GM23338 (cell line): ENCODE data around the gene LARGE1. TPM values are rescaled to one million over a fixed set of nuclear protein-coding genes. Genes with fewer than 3 reads are reported as not detected.

Source experiments
- ATAC-seq: fragments of 200-7000 bp; cut with Tn5 transposase; 3 replicates; pipeline ENCODE4 v1.9.1; 2020
- DNase-seq: peaks from one replicate; pipeline ENCODE4 v3.0.0-alpha.2; 2015; ENCODE audit warnings: low spot score
- H2AFZ ChIP-seq: fragments of 200-600 bp; sonication (generic); 2 replicates; pipeline ENCODE4 v1.8.0; 2016; ENCODE audit warnings: antibody characterized with exemption, mild to moderate bottlenecking, moderate library complexity
- H3F3A ChIP-seq: fragments of 200-600 bp; sonication (generic); replicated peaks from 2 replicates; pipeline ENCODE4 v1.8.0; 2017; ENCODE audit warnings: antibody characterized with exemption, mixed run types, low read depth
- H3K27ac ChIP-seq: fragments of 200-600 bp; sonication (generic); 2 replicates; pipeline ENCODE4 v1.6.1; 2016; ENCODE audit warnings: low read depth
- H3K27me3 ChIP-seq: fragments of 200-600 bp; sonication (generic); 2 replicates; pipeline ENCODE4 v1.8.0; 2016; ENCODE audit warnings: mild to moderate bottlenecking, mixed run types, moderate library complexity; ENCODE audit not compliant: insufficient read depth
- H3K36me3 ChIP-seq: fragments of 200-600 bp; sonication (generic); 2 replicates; pipeline ENCODE4 v1.8.0; 2016; ENCODE audit warnings: mild to moderate bottlenecking; ENCODE audit not compliant: insufficient read depth
- H3K4me1 ChIP-seq: fragments of 200-600 bp; sonication (generic); 2 replicates; pipeline ENCODE4 v1.8.0; 2016; ENCODE audit warnings: mild to moderate bottlenecking, moderate library complexity; ENCODE audit not compliant: insufficient read depth
- H3K4me2 ChIP-seq: fragments of 200-600 bp; sonication (generic); 2 replicates; pipeline ENCODE4 v1.7.1; 2017; ENCODE audit warnings: mixed run types
- H3K4me3 ChIP-seq: fragments of 200-600 bp; sonication (generic); 2 replicates; pipeline ENCODE4 v1.6.1; 2016; ENCODE audit warnings: mixed run types
- H3K79me2 ChIP-seq: fragments of 200-600 bp; sonication (generic); replicated peaks from 2 replicates; pipeline ENCODE4 v1.8.0; 2017; ENCODE audit warnings: mild to moderate bottlenecking; ENCODE audit not compliant: insufficient read depth
- H3K9me2 ChIP-seq: fragments of 200-600 bp; sonication (generic); 2 replicates; pipeline ENCODE4 v1.8.0; 2017; ENCODE audit not compliant: insufficient read depth
- H4K20me1 ChIP-seq: fragments of 200-600 bp; sonication (generic); replicated peaks from 2 replicates; pipeline ENCODE4 v1.8.0; 2017; ENCODE audit warnings: mild to moderate bottlenecking; ENCODE audit not compliant: insufficient read depth
- H3K27ac Mint-ChIP-seq: 2 replicates; pipeline ENCODE4 v1.8.0; 2020; ENCODE audit warnings: inconsistent platforms, mild to moderate bottlenecking, moderate library complexity, mixed read lengths
- H3K27me3 Mint-ChIP-seq: 3 replicates; pipeline ENCODE4 v1.8.0; 2022; ENCODE audit warnings: low read depth, mild to moderate bottlenecking, moderate library complexity, mixed read lengths, inconsistent platforms; ENCODE audit not compliant: insufficient read depth, poor library complexity
- H3K36me3 Mint-ChIP-seq: 3 replicates; pipeline ENCODE4 v1.8.0; 2021; ENCODE audit warnings: low read depth, mild to moderate bottlenecking, inconsistent platforms, moderate library complexity, mixed read lengths
- H3K4me1 Mint-ChIP-seq: 3 replicates; pipeline ENCODE4 v1.8.0; 2020; ENCODE audit warnings: mild to moderate bottlenecking, inconsistent platforms, mixed read lengths
- H3K4me3 Mint-ChIP-seq: 3 replicates; pipeline ENCODE4 v1.8.0; 2021; ENCODE audit warnings: moderate library complexity, mild to moderate bottlenecking, inconsistent platforms, mixed read lengths
- H3K9me3 Mint-ChIP-seq: 3 replicates; pipeline ENCODE4 v1.8.0; 2020; ENCODE audit warnings: moderate library complexity, mild to moderate bottlenecking, inconsistent platforms, mixed read lengths
- CREB1 ChIP-seq: fragments of 250-450 bp; sonication (Bioruptor Pico); IDR thresholded peaks from 2 replicates; pipeline ENCODE4 v1.5.0; 2020; ENCODE audit warnings: low read depth, mild to moderate bottlenecking, moderate library complexity
- CTCF ChIP-seq, 2 experiments: fragments of 200-600 bp in 1 of 2; sonication (generic) in 1 of 2; conservative IDR thresholded peaks; 2 replicates each; pipeline versions ENCODE4 v1.5.1 to v1.6.1; 2016 to 2017; ENCODE audit warnings: antibody characterized with exemption in 2 of 2, low read depth in 2 of 2, mild to moderate bottlenecking in 2 of 2, moderate library complexity in 1 of 2
- ETS1 ChIP-seq: IDR thresholded peaks from 2 replicates; pipeline ENCODE4 v1.6.1; 2016; ENCODE audit warnings: antibody characterized with exemption
- EZH2 ChIP-seq: fragments of 200-600 bp; sonication (generic); IDR thresholded peaks from one replicate; pipeline ENCODE4 v1.8.0; 2017; ENCODE audit warnings: antibody characterized with exemption, mild to moderate bottlenecking, low read depth; ENCODE audit not compliant: unreplicated experiment
- EZH2phosphoT487 ChIP-seq: fragments of 200-600 bp; sonication (generic); IDR thresholded peaks from one replicate; pipeline ENCODE4 v1.8.1; 2018; ENCODE audit warnings: antibody characterized with exemption; ENCODE audit not compliant: unreplicated experiment
- JUNB ChIP-seq: IDR thresholded peaks from one replicate; pipeline ENCODE4 v1.6.1; 2016; ENCODE audit warnings: antibody characterized with exemption; ENCODE audit not compliant: unreplicated experiment
- POLR2AphosphoS5 ChIP-seq: IDR thresholded peaks from 2 replicates; pipeline ENCODE4 v1.6.1; 2016; ENCODE audit warnings: antibody characterized with exemption, low read depth
- REST ChIP-seq: IDR thresholded peaks from one replicate; pipeline ENCODE4 v1.6.1; 2018; ENCODE audit warnings: antibody characterized with exemption; ENCODE audit not compliant: unreplicated experiment
- STAT1 ChIP-seq: IDR thresholded peaks from one replicate; pipeline ENCODE4 v1.6.1; 2016; ENCODE audit warnings: antibody characterized with exemption; ENCODE audit not compliant: unreplicated experiment
- ZNF114 ChIP-seq: fragments of 250-450 bp; sonication (Bioruptor Pico); IDR thresholded peaks from 2 replicates; pipeline ENCODE4 v1.5.0; 2020; ENCODE audit warnings: mild to moderate bottlenecking, moderate library complexity
- ZNF331 ChIP-seq: fragments of 250-450 bp; sonication (Bioruptor Pico); IDR thresholded peaks from 2 replicates; pipeline ENCODE4 v1.5.0; 2020; ENCODE audit warnings: low read depth, mild to moderate bottlenecking, moderate library complexity
- ZNF462 ChIP-seq: fragments of 250-450 bp; sonication (Bioruptor Pico); IDR thresholded peaks from 2 replicates; pipeline ENCODE4 v1.5.0; 2020; ENCODE audit warnings: mild to moderate bottlenecking, moderate library complexity
- polyA plus RNA-seq: library from polyadenylated mRNA; unstranded; fragments of >200 nt; fragmentation: Nextera tagmentation; extraction: Ambion mirVana; gene quantifications from 2 replicates; pipeline ENCODE4 v1.2.1, GENCODE V29; 2016
- total RNA-seq: library from RNA; depleted of rRNA; stranded (reverse); fragments of >200 nt; shearing (Covaris generic); gene quantifications from 2 replicates; pipeline ENCODE4 v1.2.3, GENCODE V29; 2014

LARGE1 gene
- total and polyA plus RNA-seq, 2 experiments from 2014 or later: 12.8 to 75.6 TPM

- Mint-ChIP-seq H3K4me1 (peaks cover 57% of the 10 kb centered on the region), H3K27me3 (peaks cover 8% of the 10 kb centered on the region), H3K27ac (no peak overlapping the region), H3K4me3 (no peak overlapping the region), H3K9me3 (peaks cover under 1% of the 10 kb centered on the region; the same call in 2 of the 3 replicates), H3K36me3 (peaks cover 21% of the 10 kb centered on the region)
- Histone ChIP-seq H3K27me3 (no peaks in the 10 kb centered on the region), H2AFZ (no peak overlapping the region), H4K20me1 (peaks cover 74% of the 10 kb centered on the region), H3K4me2 (no peak overlapping the region), H3F3A (no peaks in the 10 kb centered on the region), H3K4me1 (peaks cover 26% of the 10 kb centered on the region), H3K4me3 (no peak overlapping the region), H3K9me2 (no peaks in the 10 kb centered on the region), H3K36me3 (no peaks in the 10 kb centered on the region; the same call in 1 of the 2 replicates), H3K27ac (no peak overlapping the region), H3K79me2 (peaks cover 93% of the 10 kb centered on the region)
- DNase-seq: no peak
- TF ChIP-seq EZH2phosphoT487 (no peak), ZNF114 (no peak), ETS1 (no peak), JUNB (no peak), CTCF (conservative IDR thresholded peaks at IDR 0.05; ENCODE audit: low read depth in 2 of 2) (no peak), ZNF331 (no peak), EZH2 (no peak), REST (no peak), ZNF462 (CRISPR knock-in tag) (no peak), POLR2AphosphoS5 (no peak), STAT1 (no peak), CREB1 (no peak)
- ATAC-seq: no peak
Measured at GRCh38 chr22:33726294-33726734, 194.0 kb downstream of the LARGE1 start.
